HG03439 (cell line): Measurements from ENCODE around the gene XK.
A peak's percentile ranks its signal among the peaks of the same experiment; 100 is the strongest.
"Not testable (repeated sequence)": the region's sequence is repeated elsewhere in the genome, so short reads cannot be mapped to it uniquely, and the experiment has no call there.

Experiments used
- ATAC-seq: cut with Tn5 transposase; IDR thresholded peaks from one replicate; pipeline ENCODE4 v1.9.1; 2021; ENCODE audit warnings: mild to moderate bottlenecking, moderate library complexity; ENCODE audit not compliant: unreplicated experiment

The XK gene

DNA sequence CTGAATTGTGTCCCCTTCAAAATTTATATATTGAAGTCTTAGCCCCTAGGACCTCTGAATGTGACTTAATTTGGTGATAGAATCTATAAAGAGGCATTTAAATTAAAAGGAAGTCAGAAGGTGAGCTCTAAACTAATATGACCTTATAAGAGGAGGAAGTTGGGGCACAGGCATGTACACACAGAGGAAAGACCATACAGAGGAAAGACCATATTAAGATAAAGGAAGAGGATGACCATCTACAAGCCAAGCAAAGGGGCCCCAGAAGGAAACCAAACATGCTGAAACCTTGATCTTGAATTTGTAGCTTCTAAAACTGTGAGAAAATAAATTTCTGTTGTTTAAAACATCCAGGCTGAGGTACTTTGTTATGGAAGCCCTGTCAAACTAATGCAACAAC, 67.3 kb downstream of the XK start:
- no peak for ATAC-seq

- ATAC-seq, result no peak
Observed at GRCh38 chrX:37753384-37753783, 67.8 kb downstream of the XK start.

GRCh38 chrX:37754516-37754915, 68.9 kb downstream of the XK start:
- ATAC-seq, result no peak

DNA sequence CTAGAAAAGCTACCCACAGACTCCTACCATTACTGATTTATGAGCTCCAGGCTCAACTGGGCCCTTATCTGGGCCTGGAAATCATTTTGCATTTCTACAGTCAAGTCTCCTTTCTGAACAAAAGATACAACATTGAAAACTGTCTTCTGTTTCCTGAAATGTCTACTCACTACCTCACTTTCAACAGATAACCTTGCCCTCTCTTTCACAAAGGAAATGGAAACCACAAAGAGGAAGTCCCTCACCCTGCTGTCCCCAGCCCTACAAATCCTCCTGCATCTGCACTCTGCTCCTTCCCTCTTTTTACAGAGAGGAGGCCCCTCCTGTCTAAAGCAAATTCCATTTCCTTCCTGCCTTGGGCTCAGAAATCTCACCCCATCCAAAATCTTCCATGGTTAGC, 69.4 kb downstream of the XK start:
- peak; percentile 97 for ATAC-seq

- ATAC-seq, result no peak
Observed at GRCh38 chrX:37757082-37757481, 71.5 kb downstream of the XK start.

GRCh38 chrX:37759351-37759750, 73.8 kb downstream of the XK start:
- no peak for ATAC-seq

GRCh38 chrX:37759878-37760418, 74.4 kb downstream of the XK start:
- no peak for ATAC-seq

DNA sequence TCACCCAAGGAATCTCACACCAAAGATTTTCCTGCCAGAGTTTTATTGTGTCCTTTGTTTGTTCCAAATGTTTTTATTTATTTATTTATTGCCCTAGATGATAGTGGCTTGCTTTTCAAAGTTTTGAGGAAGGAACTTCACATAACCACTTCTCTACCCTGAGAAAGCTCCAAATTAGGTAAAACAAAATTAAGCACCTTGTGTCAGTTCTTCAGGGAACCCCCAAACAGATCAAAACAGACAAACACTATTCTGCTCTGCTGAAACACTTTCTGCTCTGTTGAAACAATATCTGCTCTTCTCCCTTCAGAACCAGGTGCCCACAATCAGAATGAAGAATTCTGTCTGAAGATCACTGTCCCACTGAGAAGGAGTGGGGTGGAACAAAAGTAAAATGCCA, 77.8 kb downstream of the XK start:
- ATAC-seq, result no peak

DNA sequence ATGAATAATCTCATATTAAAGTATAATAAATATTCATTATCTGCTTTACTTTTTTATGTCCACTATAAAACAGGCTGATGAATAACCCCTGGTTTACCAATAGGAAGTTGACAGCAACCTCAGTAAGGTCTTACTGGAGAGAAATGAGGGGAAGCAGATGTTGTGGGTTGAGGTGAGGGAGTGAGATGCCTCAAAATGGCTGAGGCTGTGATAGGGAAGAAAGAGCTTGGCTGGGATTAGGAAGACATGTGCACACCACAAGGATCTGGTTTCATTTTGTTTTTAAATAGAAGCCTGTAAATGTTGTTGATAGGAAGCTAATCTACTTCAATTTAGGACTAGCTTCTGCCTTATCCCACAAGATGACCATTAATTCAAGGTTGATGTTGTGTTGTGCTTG, 79.9 kb downstream of the XK start:
- no peak for ATAC-seq

GRCh38 chrX:37767430-37767829, 81.8 kb downstream of the XK start:
- ATAC-seq, result no peak

GRCh38 chrX:37768866-37769265, 83.3 kb downstream of the XK start:
- not testable (repeated sequence) for ATAC-seq

DNA sequence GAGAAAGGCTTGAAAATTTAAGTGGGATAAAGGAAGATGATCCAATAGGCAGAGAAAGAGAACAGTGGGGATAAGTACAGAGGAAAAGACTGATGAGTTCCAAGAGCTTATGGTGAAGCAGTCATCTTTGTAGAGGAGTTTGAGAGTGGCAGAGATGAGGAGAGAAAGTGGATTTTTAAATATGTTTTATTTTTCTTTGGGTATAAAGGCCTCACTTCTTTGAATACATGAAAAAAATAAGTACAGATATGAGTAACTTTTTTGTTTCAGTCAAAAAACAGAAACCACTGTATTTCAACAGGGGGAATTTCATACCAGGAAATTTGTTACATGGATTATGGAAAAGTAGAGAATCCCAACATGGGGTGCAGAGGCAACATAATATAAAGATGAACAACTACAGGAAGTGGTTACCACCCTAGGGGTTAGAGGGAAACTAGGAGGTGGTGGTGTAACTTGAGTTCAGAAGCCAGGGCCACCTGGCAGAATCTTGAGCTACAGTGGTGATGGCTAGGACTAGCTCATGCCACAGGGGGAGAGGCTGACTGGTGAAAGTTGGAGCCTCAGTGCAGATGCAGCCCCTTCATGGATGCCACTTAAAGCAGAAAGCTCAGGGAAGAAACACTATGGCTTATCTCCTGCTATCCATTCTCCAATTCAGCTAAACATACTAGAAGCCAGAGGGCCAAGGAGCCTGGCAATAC, 90.8 kb downstream of the XK start:
- peak; percentile 85 for ATAC-seq

GRCh38 chrX:37776987-37777325, 91.4 kb downstream of the XK start:
- peak; percentile 7 for ATAC-seq

DNA sequence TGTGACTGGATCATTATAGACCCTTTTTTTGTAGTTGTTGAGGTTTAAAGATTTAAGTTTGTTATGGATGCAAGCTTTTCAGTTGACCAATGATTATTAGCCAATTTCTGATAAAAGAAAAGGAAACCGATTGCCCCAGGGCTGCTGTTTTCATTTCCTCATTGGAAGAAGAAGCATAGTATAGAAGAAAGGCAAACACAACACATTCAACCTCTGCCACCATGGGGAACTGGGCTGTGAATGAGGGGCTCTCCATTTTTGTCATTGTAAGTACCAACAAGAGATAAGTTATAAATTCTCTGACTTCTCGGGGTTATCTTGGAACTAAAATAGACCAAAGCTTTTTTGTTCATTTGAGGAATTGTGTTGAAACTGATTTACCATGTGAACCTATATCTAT, 94.3 kb downstream of the XK start, which contains the start of gene CYBB:
Gene CYBB, plus strand, starts transcription at position 203 of the 400 bp plus-strand sequence. Its CDS starts 19 bp downstream, at position 222.
- ATAC-seq, result no peak

GRCh38 chrX:37781081-37781480, 95.5 kb downstream of the XK start:
- ATAC-seq, result no peak
